ENCODE data around the gene CCDC97. TPM values are rescaled to one million over a fixed set of nuclear protein-coding genes. Genes with fewer than 3 reads are reported as not detected.

Gene CCDC97
- total RNA-seq, 6 donors from 2014 or later = 22.0 to 36.7 (median 27.0) TPM

DNA sequence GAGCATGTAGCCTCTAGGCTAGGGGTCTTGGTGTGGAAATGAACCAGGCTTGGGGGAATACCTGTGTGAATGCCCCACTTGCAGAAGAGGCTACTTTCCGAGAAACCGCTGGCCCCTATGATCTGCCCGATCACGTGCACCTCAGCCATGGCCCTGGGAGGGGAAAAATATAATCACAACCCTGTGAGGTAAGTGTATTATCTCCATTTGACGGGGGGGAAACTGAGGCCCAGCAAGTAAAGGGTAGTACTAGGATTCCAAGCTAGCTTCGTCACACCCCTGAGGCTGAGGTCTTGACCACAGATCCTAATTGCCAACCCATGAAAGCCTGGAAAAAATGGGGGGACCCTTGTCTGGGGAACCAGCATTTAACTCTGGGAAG, 53.4 kb downstream of the CCDC97 start:
- no peaks in the 10 kb centered on the region for H3K27me3 ChIP-seq
- WGBS, 2 donors = 39 to 40% methylated on average over 6 of the region's 6 CpGs
- ATAC-seq (ENCODE audit: low FRiP score in 2 of 2) (no peak), DNase-seq (no peak)
- no peaks in the 10 kb centered on the region for H3K9me3 ChIP-seq
- H3K27ac ChIP-seq = peak overlapping the region; percentile 90 to 98 (median 98)
- H3K36me3 ChIP-seq = no peaks in the 10 kb centered on the region
- H3K4me3 ChIP-seq = peak overlapping the region; percentile 48 to 77 (median 71)
- peaks cover 24 to 35% (median 35%) of the 10 kb centered on the region in 4 donors for H3K4me1 ChIP-seq
- TF ChIP-seq POLR2A (IDR thresholded peaks at IDR 0.05) (no peak), POLR2AphosphoS5 (IDR thresholded peaks at IDR 0.05) (no peak), CTCF (IDR thresholded peaks at IDR 0.05) (no peak), EP300 (IDR thresholded peaks at IDR 0.05) (no peak)

DNA sequence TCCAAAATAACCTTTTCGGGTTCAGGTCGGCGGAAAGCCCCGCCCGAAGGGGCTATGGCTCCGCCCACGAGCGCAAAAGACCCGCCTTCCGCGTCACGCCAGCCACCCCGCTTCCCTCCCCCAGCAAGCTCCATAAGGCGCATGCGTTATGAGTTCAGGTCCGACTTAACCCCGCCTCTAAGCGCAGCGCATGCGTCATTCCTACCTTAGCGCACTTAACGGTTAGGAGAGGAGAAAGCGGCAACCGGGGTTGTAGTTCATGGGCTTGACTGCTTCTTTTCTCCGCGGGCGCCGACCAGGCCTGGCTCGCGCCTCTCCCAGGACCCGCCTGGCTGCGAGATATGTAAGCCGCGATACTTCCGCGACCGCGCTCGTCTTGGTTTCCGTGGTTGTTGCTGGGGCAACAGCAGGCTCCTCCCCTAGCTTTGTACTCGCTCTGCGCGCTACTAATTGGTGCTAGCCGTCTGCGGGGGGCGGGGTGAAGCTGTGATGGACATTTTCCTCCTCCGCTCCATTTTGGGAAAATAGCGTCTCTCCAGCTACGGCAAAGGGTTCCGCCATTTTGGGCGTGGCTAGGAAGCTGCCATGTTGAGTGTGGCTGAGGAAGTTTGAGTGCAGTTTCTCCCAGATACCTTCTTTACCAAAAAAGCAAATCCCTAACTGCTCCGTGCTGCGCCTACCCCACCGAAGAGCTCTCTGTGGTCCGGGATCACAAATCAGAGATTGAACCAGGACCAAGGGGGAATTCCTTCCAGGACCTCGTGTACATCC, 54.0 kb downstream of the CCDC97 start, which contains the start of gene B9D2:
Gene B9D2, minus strand, starts transcription at position 397 of the 771 bp plus-strand sequence. CDS start 630 bp downstream, outside the sequence.
- Histone ChIP-seq H3K9me3 (no peaks in the 10 kb centered on the region), H3K27me3 (no peaks in the 10 kb centered on the region), H3K36me3 (no peaks in the 10 kb centered on the region), H3K27ac (peak within 1 kb of the TSS; percentile 90 to 98 (median 98)), H3K4me1 (peaks cover 24 to 41% (median 35%) of the 10 kb centered on the region in 4 donors), H3K4me3 (peak within 1 kb of the TSS; percentile 48 to 77 (median 71))
- DNase-seq = peak; percentile 97 to 98
- TF ChIP-seq POLR2AphosphoS5 (IDR thresholded peaks at IDR 0.05) (peak; percentile 65 to 75), EP300 (IDR thresholded peaks at IDR 0.05) (no peak), CTCF (IDR thresholded peaks at IDR 0.05) (peak in 4 of 6 experiments; percentile 6 to 31 (median 10)), POLR2A (IDR thresholded peaks at IDR 0.05) (peak; percentile 48 to 83 (median 65))
- WGBS, 2 donors = 0 to 1% methylated on average over 16 to 20 of the region's 56 CpGs
- peak; percentile 97 to 98 for ATAC-seq (ENCODE audit: low FRiP score in 2 of 2)

GRCh38 chr19:41364524-41365391, 54.8 kb downstream of the CCDC97 start:
- H3K9me3 ChIP-seq = no peaks in the 10 kb centered on the region
- WGBS, 2 donors = 69 to 72% methylated on average over 14 of the region's 14 CpGs
- no peaks in the 10 kb centered on the region for H3K27me3 ChIP-seq
- DNase-seq = no peak
- peak in 1 of 2 donors; percentile 29 for ATAC-seq (ENCODE audit: low FRiP score in 2 of 2)
- no peak for TF ChIP-seq POLR2AphosphoS5 (IDR thresholded peaks at IDR 0.05)
- peak overlapping the region; percentile 48 to 74 (median 60) for H3K4me3 ChIP-seq
- no peaks in the 10 kb centered on the region for H3K36me3 ChIP-seq
- peaks cover 24 to 41% (median 36%) of the 10 kb centered on the region in 4 donors for H3K4me1 ChIP-seq
- H3K27ac ChIP-seq = peak overlapping the region; percentile 90 to 98 (median 98)

DNA sequence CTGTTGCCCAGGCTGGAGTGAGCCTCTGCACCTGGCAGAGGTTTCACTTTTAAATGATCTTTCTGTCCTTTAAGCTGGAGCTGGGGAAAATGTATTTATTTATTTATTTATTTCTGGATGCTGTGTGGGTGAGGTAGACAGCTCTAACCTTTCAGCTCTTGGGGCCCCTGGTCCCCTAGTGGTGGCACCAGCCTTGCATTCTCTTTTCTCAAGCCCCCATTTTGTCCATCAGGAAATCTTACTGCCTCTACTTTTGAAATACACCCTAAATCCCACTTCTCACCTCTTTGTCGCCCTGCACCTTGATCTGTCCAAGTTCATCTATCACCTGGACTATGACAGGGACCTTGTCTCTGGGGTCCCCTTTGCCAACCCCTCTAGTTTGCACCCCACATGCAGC, 56.1 kb downstream of the CCDC97 start:
- H3K36me3 ChIP-seq = no peaks in the 10 kb centered on the region
- 94 to 100% methylated on average over 1 of the region's 1 CpG for WGBS, 2 donors
- H3K9me3 ChIP-seq = no peaks in the 10 kb centered on the region
- H3K4me3 ChIP-seq = no peak overlapping the region
- H3K27ac ChIP-seq = no peak overlapping the region
- ATAC-seq (ENCODE audit: low FRiP score in 2 of 2) (no peak), DNase-seq (no peak)
- peaks cover 24 to 41% (median 37%) of the 10 kb centered on the region in 4 donors for H3K4me1 ChIP-seq
- no peak for TF ChIP-seq POLR2AphosphoS5 (IDR thresholded peaks at IDR 0.05)
- TF ChIP-seq EP300 (IDR thresholded peaks at IDR 0.05) = no peak
- TF ChIP-seq CTCF (IDR thresholded peaks at IDR 0.05) = no peak
- TF ChIP-seq POLR2A (IDR thresholded peaks at IDR 0.05) = no peak
- H3K27me3 ChIP-seq = no peaks in the 10 kb centered on the region

DNA sequence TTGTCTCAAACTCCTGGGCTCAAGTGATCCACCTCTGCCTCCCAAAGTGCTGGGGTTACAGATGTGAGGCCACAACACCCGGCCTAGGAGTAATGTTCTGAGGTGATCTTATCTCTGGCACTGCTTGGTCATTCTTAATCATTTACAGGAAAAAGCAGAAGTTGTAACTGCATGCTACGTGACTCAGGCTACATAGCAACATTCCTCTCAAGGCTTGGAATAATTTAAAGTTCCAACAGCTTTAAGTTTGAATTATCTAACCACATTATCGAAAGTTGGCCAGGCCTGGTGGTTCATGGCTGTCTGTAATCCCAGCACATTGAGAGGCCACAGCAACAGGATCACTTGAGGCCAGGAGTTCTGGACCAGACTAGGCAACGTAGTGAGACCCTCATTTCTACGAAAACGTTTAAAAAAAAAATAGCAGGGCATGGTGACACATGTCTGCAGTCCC, 57.9 kb downstream of the CCDC97 start:
- peak overlapping the region; percentile 27 to 74 (median 56) for H3K27ac ChIP-seq
- ATAC-seq (ENCODE audit: low FRiP score in 2 of 2) = no peak

More for the DNA sequence above, 57.9 kb downstream of the CCDC97 start:
- DNase-seq = no peak
- no peak for TF ChIP-seq EP300 (IDR thresholded peaks at IDR 0.05)
- peak in 1 of 2 donors; percentile 6 for TF ChIP-seq POLR2AphosphoS5 (IDR thresholded peaks at IDR 0.05)
- H3K4me1 ChIP-seq = peaks cover 22 to 36% (median 32%) of the 10 kb centered on the region in 4 donors
- H3K4me3 ChIP-seq = no peak overlapping the region
- 40 to 50% methylated on average over 6 of the region's 6 CpGs for WGBS, 2 donors
- H3K9me3 ChIP-seq = no peaks in the 10 kb centered on the region
- H3K36me3 ChIP-seq = no peaks in the 10 kb centered on the region
- no peaks in the 10 kb centered on the region for H3K27me3 ChIP-seq

All from upper lobe of left lung (tissue), 6 donors.